PC-3 (cell line): ENCODE measurements around the gene CORO2B.

Experiments used
- CTCF ChIP-seq: fragments of 300-600 bp; sonication (generic); conservative IDR thresholded peaks from 2 replicates; pipeline ENCODE4 v1.5.1; 2017; ENCODE audit warnings: antibody characterized with exemption, low read depth, mild to moderate bottlenecking, low read length
- EZH2 ChIP-seq: fragments of 300-600 bp; sonication (generic); IDR thresholded peaks from one replicate; pipeline ENCODE4 v1.6.1; 2017; ENCODE audit warnings: antibody characterized with exemption, mild to moderate bottlenecking, low read length; ENCODE audit not compliant: unreplicated experiment

GRCh38 chr15:68634531-68634930 is 55.7 kb downstream of the CORO2B start:
- TF ChIP-seq CTCF (no peak), EZH2 (no peak)
